Measurements from ENCODE around the gene OR2B3.
"Not testable (repeated sequence)": the region's sequence is repeated elsewhere in the genome, so short reads cannot be mapped to it uniquely, and the experiment has no call there.

The OR2B3 gene, protein sequence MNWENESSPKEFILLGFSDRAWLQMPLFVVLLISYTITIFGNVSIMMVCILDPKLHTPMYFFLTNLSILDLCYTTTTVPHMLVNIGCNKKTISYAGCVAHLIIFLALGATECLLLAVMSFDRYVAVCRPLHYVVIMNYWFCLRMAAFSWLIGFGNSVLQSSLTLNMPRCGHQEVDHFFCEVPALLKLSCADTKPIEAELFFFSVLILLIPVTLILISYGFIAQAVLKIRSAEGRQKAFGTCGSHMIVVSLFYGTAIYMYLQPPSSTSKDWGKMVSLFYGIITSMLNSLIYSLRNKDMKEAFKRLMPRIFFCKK

DNA sequence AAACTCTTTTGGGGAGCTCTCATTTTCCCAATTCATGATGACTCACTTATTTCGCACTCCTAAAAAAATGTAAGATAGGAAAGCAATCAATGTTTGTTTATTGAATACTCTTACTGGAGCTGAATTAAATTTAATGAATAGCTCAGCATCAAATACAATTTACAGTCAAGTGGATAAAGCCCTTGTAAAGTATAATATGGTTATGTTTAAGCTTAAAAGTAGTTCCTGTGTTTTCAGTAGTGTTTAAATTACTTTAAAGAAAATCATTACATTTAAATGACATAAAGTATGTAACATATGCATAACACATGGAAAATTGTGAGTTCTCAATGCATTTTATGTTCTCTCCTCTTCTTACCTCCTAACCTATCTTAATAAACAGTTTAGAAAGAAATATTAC, at the start of gene OR2B3:
Gene OR2B3 (minus strand): TSS at position 101 of the 400 bp plus-strand sequence. CDS start 65 bp downstream, at position 36.
- Histone ChIP-seq H3K4me2 (ENCODE audit: low read length) (no peak within 1 kb of the TSS), H3K36me3 (replicated peaks; ENCODE audit: low read depth, low read length) (no peaks in the 10 kb centered on the region), H3K9me3 (ENCODE audit: insufficient read depth, low read length) (no peaks in the 10 kb centered on the region), H3K27me3 (ENCODE audit: low read depth, low read length) (no peaks in the 10 kb centered on the region), H2AFZ (ENCODE audit: low read depth, low read length) (no peak within 1 kb of the TSS), H4K20me1 (ENCODE audit: insufficient read depth, low read length) (no peaks in the 10 kb centered on the region), H3K79me2 (ENCODE audit: low read length) (no peaks in the 10 kb centered on the region), H3K9ac (ENCODE audit: low read length) (no peak within 1 kb of the TSS), H3K4me3 (ENCODE audit: low read length) (no peak within 1 kb of the TSS), H3K4me1 (ENCODE audit: low read length) (no peaks in the 10 kb centered on the region), H3K27ac (ENCODE audit: low read length) (no peak within 1 kb of the TSS)
- TF ChIP-seq, protein P1, sequence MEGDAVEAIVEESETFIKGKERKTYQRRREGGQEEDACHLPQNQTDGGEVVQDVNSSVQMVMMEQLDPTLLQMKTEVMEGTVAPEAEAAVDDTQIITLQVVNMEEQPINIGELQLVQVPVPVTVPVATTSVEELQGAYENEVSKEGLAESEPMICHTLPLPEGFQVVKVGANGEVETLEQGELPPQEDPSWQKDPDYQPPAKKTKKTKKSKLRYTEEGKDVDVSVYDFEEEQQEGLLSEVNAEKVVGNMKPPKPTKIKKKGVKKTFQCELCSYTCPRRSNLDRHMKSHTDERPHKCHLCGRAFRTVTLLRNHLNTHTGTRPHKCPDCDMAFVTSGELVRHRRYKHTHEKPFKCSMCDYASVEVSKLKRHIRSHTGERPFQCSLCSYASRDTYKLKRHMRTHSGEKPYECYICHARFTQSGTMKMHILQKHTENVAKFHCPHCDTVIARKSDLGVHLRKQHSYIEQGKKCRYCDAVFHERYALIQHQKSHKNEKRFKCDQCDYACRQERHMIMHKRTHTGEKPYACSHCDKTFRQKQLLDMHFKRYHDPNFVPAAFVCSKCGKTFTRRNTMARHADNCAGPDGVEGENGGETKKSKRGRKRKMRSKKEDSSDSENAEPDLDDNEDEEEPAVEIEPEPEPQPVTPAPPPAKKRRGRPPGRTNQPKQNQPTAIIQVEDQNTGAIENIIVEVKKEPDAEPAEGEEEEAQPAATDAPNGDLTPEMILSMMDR (IDR thresholded peaks at IDR 0.05; ENCODE audit: low read depth, low read length): no peak
- no peak for TF ChIP-seq EZH2phosphoT487 (IDR thresholded peaks at IDR 0.05; ENCODE audit: low read depth)

- Histone ChIP-seq H3K9me3 (ENCODE audit: insufficient read depth, low read length) (no peaks in the 10 kb centered on the region), H3K9ac (ENCODE audit: low read length) (no peak overlapping the region), H2AFZ (ENCODE audit: low read depth, low read length) (no peak overlapping the region), H4K20me1 (ENCODE audit: insufficient read depth, low read length) (no peaks in the 10 kb centered on the region), H3K79me2 (ENCODE audit: low read length) (no peaks in the 10 kb centered on the region), H3K4me2 (ENCODE audit: low read length) (no peak overlapping the region), H3K27ac (ENCODE audit: low read length) (no peak overlapping the region), H3K27me3 (ENCODE audit: low read depth, low read length) (no peaks in the 10 kb centered on the region), H3K4me1 (ENCODE audit: low read length) (no peaks in the 10 kb centered on the region), H3K36me3 (replicated peaks; ENCODE audit: low read depth, low read length) (no peaks in the 10 kb centered on the region), H3K4me3 (ENCODE audit: low read length) (no peak overlapping the region)
- no peak for TF ChIP-seq EZH2phosphoT487 (IDR thresholded peaks at IDR 0.05; ENCODE audit: low read depth)
Measured at GRCh38 chr6:29131691-29132090, 44.6 kb upstream of the OR2B3 start.

DNA sequence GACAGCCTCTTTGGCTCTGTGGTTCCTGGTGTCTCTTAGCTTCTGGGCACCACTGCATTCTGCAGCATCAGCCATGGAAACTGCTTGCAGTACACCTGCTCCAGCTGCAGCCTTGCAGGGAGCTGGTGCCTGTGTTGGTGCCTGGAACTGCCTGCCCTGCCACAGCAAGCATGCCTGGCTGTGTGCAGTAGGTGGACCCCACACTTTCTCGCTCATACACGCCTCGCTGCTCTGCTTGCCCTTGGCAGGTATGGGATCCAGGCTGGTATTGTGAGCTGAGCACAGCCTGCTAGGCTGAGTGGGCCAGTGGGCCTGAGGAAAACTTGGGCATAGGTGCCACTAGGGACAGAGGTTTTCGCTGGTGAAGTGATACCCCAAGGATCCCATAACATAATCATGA, 43.5 kb upstream of the OR2B3 start:
- H3K4me3 ChIP-seq (ENCODE audit: low read length): no peak overlapping the region
- no peak overlapping the region for H3K27ac ChIP-seq (ENCODE audit: low read length)
- TF ChIP-seq EZH2phosphoT487 (IDR thresholded peaks at IDR 0.05; ENCODE audit: low read depth): no peak
- TF ChIP-seq, protein P1 (IDR thresholded peaks at IDR 0.05; ENCODE audit: low read depth, low read length): no peak
- H3K36me3 ChIP-seq (replicated peaks; ENCODE audit: low read depth, low read length): no peaks in the 10 kb centered on the region
- no peak overlapping the region for H3K4me2 ChIP-seq (ENCODE audit: low read length)
- H3K9me3 ChIP-seq (ENCODE audit: insufficient read depth, low read length): no peaks in the 10 kb centered on the region
- no peak overlapping the region for H2AFZ ChIP-seq (ENCODE audit: low read depth, low read length)
- H3K79me2 ChIP-seq (ENCODE audit: low read length): no peaks in the 10 kb centered on the region
- H3K27me3 ChIP-seq (ENCODE audit: low read depth, low read length): no peaks in the 10 kb centered on the region
- no peaks in the 10 kb centered on the region for H4K20me1 ChIP-seq (ENCODE audit: insufficient read depth, low read length)
- H3K4me1 ChIP-seq (ENCODE audit: low read length): no peaks in the 10 kb centered on the region
- H3K9ac ChIP-seq (ENCODE audit: low read length): no peak overlapping the region

- no peak overlapping the region for H3K4me2 ChIP-seq (ENCODE audit: low read length)
- TF ChIP-seq, protein P1 (IDR thresholded peaks at IDR 0.05; ENCODE audit: low read depth, low read length): no peak
- TF ChIP-seq EZH2phosphoT487 (IDR thresholded peaks at IDR 0.05; ENCODE audit: low read depth): no peak
- no peak overlapping the region for H3K27ac ChIP-seq (ENCODE audit: low read length)
- H3K4me1 ChIP-seq (ENCODE audit: low read length): no peaks in the 10 kb centered on the region
- no peaks in the 10 kb centered on the region for H3K9me3 ChIP-seq (ENCODE audit: insufficient read depth, low read length)
- H3K79me2 ChIP-seq (ENCODE audit: low read length): no peaks in the 10 kb centered on the region
- no peaks in the 10 kb centered on the region for H4K20me1 ChIP-seq (ENCODE audit: insufficient read depth, low read length)
- H3K27me3 ChIP-seq (ENCODE audit: low read depth, low read length): no peaks in the 10 kb centered on the region
- H3K36me3 ChIP-seq (replicated peaks; ENCODE audit: low read depth, low read length): no peaks in the 10 kb centered on the region
- no peak overlapping the region for H2AFZ ChIP-seq (ENCODE audit: low read depth, low read length)
- no peak overlapping the region for H3K9ac ChIP-seq (ENCODE audit: low read length)
- no peak overlapping the region for H3K4me3 ChIP-seq (ENCODE audit: low read length)
Measured at GRCh38 chr6:29129326-29130012, 42.4 kb upstream of the OR2B3 start.

DNA sequence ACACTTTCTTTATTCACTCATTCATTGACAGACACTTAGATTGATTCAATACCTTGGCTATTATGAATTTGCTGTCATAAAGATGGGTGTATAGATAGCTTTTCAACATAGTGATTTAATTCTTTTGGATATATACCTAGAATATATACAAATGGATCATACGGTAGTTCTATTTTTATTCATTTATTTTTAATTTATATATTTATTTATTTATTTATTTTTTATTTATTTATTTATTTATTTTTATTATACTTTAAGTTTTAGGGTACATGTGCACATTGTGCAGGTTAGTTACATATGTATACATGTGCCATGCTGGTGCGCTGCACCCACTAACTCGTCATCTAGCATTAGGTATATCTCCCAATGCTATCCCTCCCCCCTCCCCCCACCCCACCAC, 27.9 kb upstream of the OR2B3 start:
- H2AFZ ChIP-seq (ENCODE audit: low read depth, low read length): not testable (repeated sequence)

More for the DNA sequence above, 27.9 kb upstream of the OR2B3 start:
- H3K27me3 ChIP-seq (ENCODE audit: low read depth, low read length); H3K9me3 ChIP-seq (ENCODE audit: insufficient read depth, low read length); H3K9ac ChIP-seq (ENCODE audit: low read length); H3K27ac ChIP-seq (ENCODE audit: low read length); H3K4me3 ChIP-seq (ENCODE audit: low read length); H4K20me1 ChIP-seq (ENCODE audit: insufficient read depth, low read length); H3K79me2 ChIP-seq (ENCODE audit: low read length); H3K4me2 ChIP-seq (ENCODE audit: low read length); H3K36me3 ChIP-seq (replicated peaks; ENCODE audit: low read depth, low read length); H3K4me1 ChIP-seq (ENCODE audit: low read length): not testable (repeated sequence)

Data from OCI-LY3 (cell line).